Activated naive CD4-positive, alpha-beta T cell treated with anti-CD3 and anti-CD28 coated beads for 36 hours (primary cell): ENCODE results near the gene NPHS1. TPM values are rescaled to one million over a fixed set of nuclear protein-coding genes. Genes with fewer than 3 reads are reported as not detected.
"Not testable (repeated sequence)": the region's sequence is repeated elsewhere in the genome, so short reads cannot be mapped to it uniquely, and the experiment has no call there.

ENCODE experiments used
- CTCF ChIA-PET: fragments of 350-600 bp; sonication (Branson Sonifier 250); formaldehyde crosslinking; loops from one replicate; lab custom pipeline; 2021; ENCODE audit warnings: antibody characterized with exemption; lab: Charles Lee
- DNase-seq: peaks from one replicate; pipeline ENCODE4 v3.0.0-alpha.2; 2020
- H3K27ac Mint-ChIP-seq: one replicate; pipeline ENCODE4 v1.8.0; 2021; ENCODE audit warnings: mild to moderate bottlenecking, mixed read lengths
- H3K27me3 Mint-ChIP-seq: one replicate; pipeline ENCODE4 v1.8.0; 2021; ENCODE audit warnings: low read depth, mixed read lengths
- H3K36me3 Mint-ChIP-seq: one replicate; pipeline ENCODE4 v1.8.0; 2021; ENCODE audit warnings: low read depth, mixed read lengths
- H3K4me1 Mint-ChIP-seq: one replicate; pipeline ENCODE4 v1.8.0; 2021; ENCODE audit warnings: low read depth, mixed read lengths
- H3K4me3 Mint-ChIP-seq: one replicate; pipeline ENCODE4 v1.8.0; 2021; ENCODE audit warnings: mild to moderate bottlenecking, moderate library complexity, mixed read lengths
- H3K9me3 Mint-ChIP-seq: one replicate; pipeline ENCODE4 v1.8.0; 2021; ENCODE audit warnings: mixed read lengths
- intact Hi-C: fragments of 100-400 bp; cut with micrococcal nuclease; formaldehyde crosslinking; loops from one replicate; pipeline ENCODE4 v1.15.1; 2023
- total RNA-seq, 2 experiments: library from RNA; stranded (reverse); gene quantifications; one replicate each; pipeline ENCODE4 v1.2.3, GENCODE V29; 2021

NPHS1 gene
- total RNA-seq, result under 1 TPM in 1 of 2 experiments, not detected in 1; 0.05 TPM

DNA sequence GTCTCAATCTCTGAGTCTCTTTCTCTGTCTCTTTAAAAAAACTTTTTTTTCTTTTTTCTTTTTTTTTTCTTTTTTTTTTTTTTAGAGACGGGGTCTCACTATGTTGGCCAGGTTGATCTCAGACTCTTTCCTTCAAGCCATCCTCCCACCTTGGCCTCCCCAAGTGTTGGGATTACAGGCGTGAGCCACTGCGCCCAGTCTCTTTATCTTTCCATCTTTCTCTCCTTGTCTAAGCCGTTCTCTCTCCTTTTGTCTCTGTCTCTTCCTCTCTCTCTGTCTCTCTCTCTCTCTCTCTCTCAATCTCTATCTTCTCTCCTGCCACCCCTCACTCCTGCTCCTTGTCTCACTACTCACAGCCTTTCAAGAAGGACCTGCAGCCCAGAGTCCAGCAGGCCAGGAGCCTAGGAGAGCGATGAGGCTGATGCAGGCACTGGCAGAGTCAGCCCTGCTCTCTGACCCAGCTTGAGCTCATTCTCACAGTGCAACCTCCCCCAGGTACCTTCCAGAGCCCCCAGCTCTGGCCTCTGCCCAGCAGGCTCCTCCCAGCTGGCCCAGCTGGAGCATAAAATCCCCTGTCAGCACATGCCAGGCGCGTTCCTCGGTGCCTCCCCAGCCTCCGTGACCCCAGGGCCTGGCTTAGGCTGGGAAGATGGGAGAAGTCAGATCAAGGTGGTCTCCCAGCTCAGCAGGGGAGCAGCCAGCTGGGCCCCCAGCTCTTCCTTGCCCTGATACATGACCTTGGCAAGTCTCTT lies at the start of gene NPHS1:
Gene NPHS1 (minus strand): TSS at position 476 of the 752 bp plus-strand sequence. CDS start 667 bp downstream, outside the sequence.
- Mint-ChIP-seq H3K4me3 (no peak within 1 kb of the TSS), H3K9me3 (no peaks in the 10 kb centered on the region), H3K4me1 (peaks cover 7% of the 10 kb centered on the region), H3K27me3 (peaks cover 37% of the 10 kb centered on the region), H3K36me3 (no peaks in the 10 kb centered on the region), H3K27ac (no peak within 1 kb of the TSS)
- DNase-seq, result no peak
- intact Hi-C loops, result no loop called here
- CTCF ChIA-PET, result no interaction called here

- Mint-ChIP-seq H3K36me3 (peaks cover 28% of the 10 kb centered on the region), H3K4me3 (peak overlapping the region; percentile 94), H3K9me3 (no peaks in the 10 kb centered on the region), H3K27me3 (no peaks in the 10 kb centered on the region), H3K4me1 (peaks cover 67% of the 10 kb centered on the region), H3K27ac (peak overlapping the region; percentile 98)
- intact Hi-C loops, result loop anchor here (5.0 kb wide), 1 partner anchor 354 kb away; the partner anchor contains the start of gene TMEM147
- no peak for DNase-seq
- CTCF ChIA-PET, result no interaction called here
Observed at GRCh38 chr19:35901055-35901644, 48.8 kb upstream of the NPHS1 start.

- intact Hi-C loops, result loop anchor here (1.0 to 5.0 kb wide), 10 partner anchors 16 to 352 kb away; partner anchors contain the start of genes ALKBH6, ARHGAP33, POLR2I and PSENEN
- no peaks in the 10 kb centered on the region for H3K9me3 Mint-ChIP-seq
- H3K4me3 Mint-ChIP-seq, result peak overlapping the region; percentile 94
- CTCF ChIA-PET, result no interaction called here
- peak; percentile 91 for DNase-seq
- H3K36me3 Mint-ChIP-seq, result peaks cover 37% of the 10 kb centered on the region
- H3K27me3 Mint-ChIP-seq, result no peaks in the 10 kb centered on the region
- H3K4me1 Mint-ChIP-seq, result peaks cover 70% of the 10 kb centered on the region
- H3K27ac Mint-ChIP-seq, result peak overlapping the region; percentile 98
Observed at GRCh38 chr19:35899547-35900214, 47.4 kb upstream of the NPHS1 start.

DNA sequence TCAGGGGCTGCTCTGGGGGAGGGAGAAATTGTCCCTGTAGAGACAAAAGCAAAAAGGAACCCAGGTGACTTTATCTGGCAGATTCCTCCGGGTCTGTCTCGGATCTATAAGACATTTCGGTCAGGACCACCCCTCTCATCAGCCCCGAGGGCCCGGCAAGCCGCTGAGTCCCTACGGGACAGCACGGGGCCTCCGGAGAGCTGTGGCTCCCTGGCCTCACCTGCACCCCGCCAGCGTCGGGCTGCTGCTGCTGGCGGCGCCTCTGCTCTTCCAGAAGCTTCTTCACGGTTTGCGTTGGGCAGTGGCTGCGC lies 46.1 kb upstream of the NPHS1 start:
- intact Hi-C loops, result loop anchor here (2.0 kb wide), 1 partner anchor 216 kb away; the partner anchor contains the start of genes POLR2I and TBCB
- peaks cover 42% of the 10 kb centered on the region for H3K36me3 Mint-ChIP-seq

GRCh38 chr19:35897706-35898451 lies 45.6 kb upstream of the NPHS1 start:
- CTCF ChIA-PET, result interaction anchor here (1.5 kb wide), 1 partner anchor 15 kb away, joined by 6 read pairs; no protein-coding TSS in a partner anchor
- Mint-ChIP-seq H3K36me3 (peaks cover 46% of the 10 kb centered on the region), H3K4me3 (peak overlapping the region; percentile 94), H3K27me3 (no peaks in the 10 kb centered on the region), H3K9me3 (no peaks in the 10 kb centered on the region), H3K27ac (peak overlapping the region; percentile 98), H3K4me1 (peaks cover 56% of the 10 kb centered on the region)
- intact Hi-C loops, result loop anchor here (2.0 kb wide), 1 partner anchor 217 kb away; the partner anchor contains the start of genes POLR2I and TBCB
- DNase-seq, result no peak

More for the DNA sequence above, 46.1 kb upstream of the NPHS1 start:
- no peaks in the 10 kb centered on the region for H3K9me3 Mint-ChIP-seq
- H3K27ac Mint-ChIP-seq, result peak overlapping the region; percentile 98
- no peaks in the 10 kb centered on the region for H3K27me3 Mint-ChIP-seq
- CTCF ChIA-PET, result no interaction called here
- H3K4me3 Mint-ChIP-seq, result peak overlapping the region; percentile 94
- no peak for DNase-seq
- peaks cover 59% of the 10 kb centered on the region for H3K4me1 Mint-ChIP-seq

DNA sequence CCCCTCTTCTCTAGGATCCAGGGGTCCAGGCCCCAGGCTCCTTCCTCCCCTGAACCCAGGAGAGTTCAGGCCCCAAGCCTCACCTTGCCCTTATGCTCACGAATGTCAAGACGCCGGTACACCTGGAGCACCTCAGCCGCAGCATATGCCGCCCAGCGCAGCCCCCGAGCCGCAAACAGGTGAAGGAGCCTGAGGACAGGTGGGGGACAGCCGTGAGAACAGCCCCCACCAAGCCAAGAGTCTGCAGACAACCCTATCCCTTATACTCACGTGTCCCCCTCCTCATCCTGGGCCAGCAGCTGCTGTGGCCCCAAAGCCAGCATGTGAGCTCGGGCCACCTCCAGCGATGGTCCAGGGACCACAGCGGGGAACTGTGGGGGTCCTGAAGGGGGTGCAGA lies 44.3 kb upstream of the NPHS1 start:
- CTCF ChIA-PET, result interaction anchor here (1.5 kb wide), 1 partner anchor 14 kb away, joined by 6 read pairs; no protein-coding TSS in a partner anchor
- intact Hi-C loops, result no loop called here

DNA sequence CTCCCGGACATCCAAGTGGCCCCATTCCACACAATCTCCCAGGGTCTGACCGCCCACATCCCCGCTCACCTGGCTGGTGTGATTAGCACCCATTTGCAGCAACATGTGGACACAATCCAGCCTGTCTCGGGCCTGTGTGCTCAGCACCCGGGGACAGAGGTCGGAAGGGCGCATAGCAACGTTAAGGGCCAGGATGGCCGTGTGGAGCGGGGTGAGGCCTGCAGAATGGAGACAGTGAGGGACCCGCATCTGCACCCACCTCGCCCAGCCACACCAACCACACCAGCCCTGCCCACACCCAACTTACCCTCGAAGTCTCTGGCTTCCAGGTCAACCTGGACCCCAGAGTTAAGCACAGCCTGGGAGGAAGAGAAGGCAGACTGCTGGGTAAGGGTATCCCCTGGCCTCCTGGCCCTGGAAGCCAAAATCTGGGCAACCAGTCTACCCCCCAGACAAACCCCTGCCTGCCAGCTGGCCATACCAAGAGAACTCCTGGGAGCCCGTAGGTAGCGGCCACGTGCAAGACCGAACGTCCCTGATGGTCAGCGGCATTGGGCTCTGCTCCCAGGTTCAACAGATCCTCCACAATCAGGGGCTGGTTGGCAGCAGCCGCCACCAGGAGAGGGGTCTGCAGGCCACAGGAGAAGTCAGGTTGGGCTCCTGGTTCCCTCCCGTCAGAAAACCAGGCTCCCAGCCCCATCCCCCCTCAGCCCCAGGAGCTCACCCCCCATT lies 43.8 kb upstream of the NPHS1 start:
- Mint-ChIP-seq H3K4me1 (peaks cover 45% of the 10 kb centered on the region), H3K9me3 (no peaks in the 10 kb centered on the region), H3K36me3 (peaks cover 55% of the 10 kb centered on the region), H3K27me3 (no peaks in the 10 kb centered on the region), H3K27ac (peak overlapping the region; percentile 36), H3K4me3 (no peak overlapping the region)
- CTCF ChIA-PET, result interaction anchor here (0.8 to 2.1 kb wide), 3 partner anchors 13 to 37 kb away, joined by 4 to 8 read pairs (median 6); no protein-coding TSS in a partner anchor
- intact Hi-C loops, result no loop called here
- DNase-seq, result no peak

More for the DNA sequence above, 44.3 kb upstream of the NPHS1 start:
- no peak for DNase-seq
- H3K4me1 Mint-ChIP-seq, result peaks cover 47% of the 10 kb centered on the region
- no peaks in the 10 kb centered on the region for H3K27me3 Mint-ChIP-seq
- H3K9me3 Mint-ChIP-seq, result no peaks in the 10 kb centered on the region
- H3K4me3 Mint-ChIP-seq, result no peak overlapping the region
- peaks cover 51% of the 10 kb centered on the region for H3K36me3 Mint-ChIP-seq
- peak overlapping the region; percentile 36 for H3K27ac Mint-ChIP-seq

DNA sequence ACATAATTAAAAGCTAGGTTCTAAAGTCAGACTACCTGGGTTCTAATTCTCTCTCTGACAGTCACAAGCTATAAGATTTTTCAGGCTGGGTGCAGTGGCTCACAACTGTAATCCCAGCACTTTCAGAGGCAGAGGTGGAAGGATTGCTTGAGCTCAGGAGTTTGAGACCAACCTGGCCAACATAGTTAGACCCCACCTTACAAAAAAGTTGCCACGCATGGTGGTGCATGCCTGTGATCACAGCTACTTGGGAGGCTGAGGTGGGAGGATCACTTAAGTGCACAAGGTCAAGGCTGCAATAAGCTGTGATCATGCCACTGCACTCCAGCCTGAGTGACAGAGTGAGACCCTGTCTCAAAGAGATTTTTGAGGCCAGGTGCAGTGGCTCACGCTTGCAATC lies 42.0 kb upstream of the NPHS1 start:
- Mint-ChIP-seq H3K36me3 (peaks cover 64% of the 10 kb centered on the region), H3K4me1 (peaks cover 42% of the 10 kb centered on the region), H3K4me3 (no peak overlapping the region), H3K27ac (no peak overlapping the region), H3K9me3 (no peaks in the 10 kb centered on the region), H3K27me3 (no peaks in the 10 kb centered on the region)
- intact Hi-C loops, result no loop called here
- CTCF ChIA-PET, result interaction anchor here (1.8 to 2.1 kb wide), 2 partner anchors 12 to 37 kb away, joined by 7 to 8 read pairs; no protein-coding TSS in a partner anchor
- DNase-seq, result no peak

- intact Hi-C loops, result not testable (repeated sequence)
Observed at GRCh38 chr19:35891819-35892218, 39.5 kb upstream of the NPHS1 start.

GRCh38 chr19:35890113-35890650 lies 37.9 kb upstream of the NPHS1 start:
- no peak for DNase-seq
- H3K4me1 Mint-ChIP-seq, result peaks cover 13% of the 10 kb centered on the region
- CTCF ChIA-PET, result interaction anchor here (0.7 to 2.2 kb wide), 2 partner anchors 41 to 88 kb away, joined by 3 to 6 read pairs; no protein-coding TSS in a partner anchor
- H3K36me3 Mint-ChIP-seq, result peaks cover 59% of the 10 kb centered on the region
- intact Hi-C loops, result no loop called here
- no peaks in the 10 kb centered on the region for H3K9me3 Mint-ChIP-seq
- no peak overlapping the region for H3K27ac Mint-ChIP-seq
- H3K27me3 Mint-ChIP-seq, result no peaks in the 10 kb centered on the region
- no peak overlapping the region for H3K4me3 Mint-ChIP-seq

More at GRCh38 chr19:35891819-35892218, 39.5 kb upstream of the NPHS1 start:
- H3K27ac Mint-ChIP-seq, DNase-seq, H3K4me3 Mint-ChIP-seq, H3K9me3 Mint-ChIP-seq, H3K27me3 Mint-ChIP-seq: not testable (repeated sequence)
- CTCF ChIA-PET, result interaction anchor here (0.6 to 2.2 kb wide), 2 partner anchors 39 to 106 kb away, joined by 5 to 6 read pairs; no protein-coding TSS in a partner anchor
- H3K36me3 Mint-ChIP-seq, result peaks cover 62% of the 10 kb centered on the region
- H3K4me1 Mint-ChIP-seq, result peaks cover 23% of the 10 kb centered on the region
